GM19372 (cell line): ENCODE results near the gene PTPN2.

Experiments used
- ATAC-seq: cut with Tn5 transposase; IDR thresholded peaks from one replicate; pipeline ENCODE4 v1.9.1; 2021; ENCODE audit warnings: mild to moderate bottlenecking, low read depth, moderate library complexity; ENCODE audit not compliant: unreplicated experiment

The PTPN2 gene

DNA sequence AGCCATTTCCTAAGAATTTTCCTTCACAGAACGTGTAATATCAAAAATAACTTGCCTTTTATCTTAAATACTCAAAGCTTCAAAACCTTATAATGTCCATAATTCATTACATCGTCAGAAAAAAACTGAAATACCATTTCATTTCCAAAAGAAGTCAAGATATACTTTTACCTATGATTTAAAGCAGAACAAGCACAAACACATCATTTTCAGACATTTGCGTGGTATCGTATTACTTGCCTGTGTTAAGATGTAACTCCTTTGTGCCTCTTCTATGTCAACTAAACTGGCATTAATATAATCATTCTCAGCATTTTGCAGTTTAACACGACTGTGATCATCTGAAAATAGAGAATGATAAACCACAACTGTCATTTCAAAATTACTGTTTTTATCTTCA lies 47.5 kb downstream of the PTPN2 start:
- no peak for ATAC-seq

DNA sequence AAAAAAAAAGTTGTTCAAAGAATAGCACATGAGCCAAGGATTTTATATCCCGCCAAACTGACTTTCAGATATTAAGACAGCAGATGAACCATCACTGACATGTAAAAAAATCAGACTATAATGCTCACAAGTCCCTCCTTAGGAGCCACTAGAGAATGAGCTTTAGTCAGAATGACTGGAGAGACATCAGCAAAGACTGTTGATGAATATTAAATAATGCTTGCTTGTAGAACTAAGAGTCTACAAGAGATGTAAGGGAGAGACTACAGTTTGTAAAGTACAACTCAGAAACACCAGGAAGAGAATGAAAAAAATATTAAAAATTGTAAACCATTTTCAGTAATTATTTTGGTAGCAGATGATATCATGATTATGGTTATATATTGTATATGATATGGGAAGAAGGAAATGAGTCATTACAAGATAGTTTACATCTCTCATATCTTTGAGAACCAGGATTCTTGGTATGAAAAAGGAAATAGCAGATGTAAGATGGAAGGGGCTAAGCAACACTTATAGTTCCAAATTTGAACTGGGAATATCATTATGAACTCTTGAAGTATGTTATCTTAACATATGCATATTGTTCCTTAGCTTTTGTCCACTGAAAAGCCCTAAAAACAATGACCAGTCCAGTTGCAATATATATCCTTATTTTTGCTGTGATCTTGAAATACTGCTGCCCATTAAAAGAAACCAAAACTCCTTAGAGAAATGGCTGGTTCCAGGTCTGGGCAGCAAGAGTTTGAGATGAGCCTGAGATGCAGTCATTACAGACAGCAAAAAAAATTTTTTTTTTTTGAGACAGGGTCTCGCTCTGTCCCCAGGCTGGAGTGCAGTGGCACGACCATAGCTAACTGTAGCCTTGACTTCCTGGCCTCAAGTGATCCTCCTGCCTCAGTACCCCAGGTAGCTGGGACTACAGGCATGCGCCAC lies 55.7 kb downstream of the PTPN2 start:
- no peak for ATAC-seq

DNA sequence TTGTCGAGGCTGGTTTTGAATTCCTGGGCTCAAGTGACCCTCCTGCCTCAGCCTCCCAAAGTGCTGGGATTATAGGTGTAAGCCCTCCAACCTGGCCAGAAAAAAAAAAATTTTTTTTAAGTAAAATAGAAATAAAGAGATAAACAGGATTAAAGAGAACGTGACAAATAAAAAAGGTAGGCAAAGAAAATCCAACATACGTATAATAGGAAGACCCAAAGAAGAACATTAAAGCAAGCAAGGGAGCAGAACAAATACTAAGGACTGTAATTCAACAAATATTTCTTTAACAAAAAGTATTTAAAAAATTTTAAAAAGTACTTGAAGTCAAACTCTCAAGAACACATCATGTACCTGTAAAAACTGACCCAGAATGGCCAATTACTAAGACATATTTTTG lies 56.4 kb downstream of the PTPN2 start:
- no peak for ATAC-seq

DNA sequence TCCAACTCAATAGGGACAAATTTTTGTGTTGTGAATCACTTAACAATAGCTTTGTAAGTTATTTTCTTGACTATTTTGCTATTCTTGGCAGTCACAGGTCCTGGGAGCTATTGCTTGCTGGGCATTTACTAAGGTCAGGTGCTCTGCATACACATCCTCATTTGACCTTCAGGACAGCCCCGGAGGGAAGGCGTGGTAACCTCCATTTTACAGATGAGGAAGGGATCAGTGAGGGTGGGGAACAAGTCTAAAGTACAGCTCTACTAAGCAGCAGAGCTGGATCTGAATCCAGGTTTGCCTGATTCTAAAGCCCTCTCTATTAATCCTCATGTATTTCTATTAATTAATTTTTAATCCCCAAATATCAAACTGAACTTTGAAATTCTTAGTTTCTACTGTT lies 58.8 kb downstream of the PTPN2 start:
- no peak for ATAC-seq

DNA sequence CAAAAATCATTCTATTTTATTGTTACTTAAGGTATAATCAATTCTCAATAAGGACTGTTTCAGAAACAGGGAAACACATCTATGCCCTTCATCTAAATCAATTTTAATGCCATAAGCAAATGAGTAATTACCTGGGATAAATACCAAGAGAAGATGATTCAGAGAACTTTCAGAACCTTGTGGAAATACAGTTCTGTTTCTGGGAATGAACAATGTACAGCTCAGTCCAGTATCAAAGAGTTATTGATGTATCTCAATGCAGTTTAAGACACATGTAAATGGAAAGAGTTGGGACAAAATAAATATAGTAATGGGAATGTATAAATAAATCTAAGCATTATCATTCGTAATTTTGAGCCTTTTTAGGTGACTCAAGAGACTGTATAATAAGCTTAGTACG lies 60.1 kb downstream of the PTPN2 start:
- no peak for ATAC-seq

DNA sequence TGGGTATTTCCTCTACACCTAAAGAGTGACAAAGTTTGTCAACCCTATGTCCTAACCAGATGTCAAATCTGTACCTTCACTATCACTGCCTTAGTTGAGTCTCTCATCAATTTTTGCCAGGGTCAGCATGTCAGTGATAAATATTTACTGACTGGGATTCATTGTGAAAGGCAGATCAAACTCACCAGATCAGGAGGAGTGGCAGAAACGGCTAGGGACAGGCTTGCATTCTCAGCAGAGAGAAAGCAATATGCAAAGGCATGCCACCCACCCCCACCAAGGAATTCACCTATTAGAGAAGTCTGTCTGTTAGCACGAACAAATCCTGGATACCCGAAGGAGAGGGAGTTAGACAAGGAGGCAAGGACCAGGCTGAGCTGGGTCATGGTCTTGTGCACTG lies 62.6 kb downstream of the PTPN2 start:
- no peak for ATAC-seq

DNA sequence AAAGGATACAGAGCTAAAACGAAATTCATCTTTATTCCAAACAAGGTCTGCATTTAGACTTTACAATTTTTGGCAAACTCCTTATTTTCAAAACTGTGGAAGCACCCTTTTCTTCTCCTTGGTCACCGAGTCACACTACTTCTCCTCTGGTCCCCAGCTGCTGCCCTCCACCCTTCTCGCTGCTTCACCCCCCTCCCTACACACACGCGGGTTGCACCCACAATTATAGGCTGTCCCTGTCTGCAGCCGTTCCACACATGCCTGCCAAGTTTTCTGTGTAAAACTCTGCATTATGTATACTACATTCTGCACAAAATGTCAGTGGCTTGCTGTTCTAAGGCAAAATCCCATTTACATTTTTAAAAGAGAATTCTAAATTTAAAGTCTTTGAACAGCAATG lies 63.5 kb downstream of the PTPN2 start:
- ATAC-seq: no peak

DNA sequence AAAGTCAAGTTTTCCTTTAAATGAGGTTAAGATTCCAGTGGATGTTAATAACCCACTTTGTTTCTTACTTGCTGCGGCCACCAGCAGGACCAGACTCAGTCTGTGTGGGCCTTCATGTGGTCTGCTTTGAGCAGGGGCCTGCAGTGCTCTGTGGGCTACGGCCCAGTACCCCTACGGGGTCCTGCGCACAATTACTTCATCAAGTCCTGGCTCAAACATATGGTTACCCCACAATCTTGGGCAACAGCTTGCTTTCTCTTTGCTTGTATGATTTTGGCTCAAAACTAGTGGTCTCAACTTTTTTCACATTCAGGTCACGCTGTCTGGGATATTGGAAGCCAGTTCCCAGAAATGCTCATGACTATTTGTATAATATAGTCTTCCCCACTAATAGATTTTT lies 64.2 kb downstream of the PTPN2 start:
- ATAC-seq: no peak

DNA sequence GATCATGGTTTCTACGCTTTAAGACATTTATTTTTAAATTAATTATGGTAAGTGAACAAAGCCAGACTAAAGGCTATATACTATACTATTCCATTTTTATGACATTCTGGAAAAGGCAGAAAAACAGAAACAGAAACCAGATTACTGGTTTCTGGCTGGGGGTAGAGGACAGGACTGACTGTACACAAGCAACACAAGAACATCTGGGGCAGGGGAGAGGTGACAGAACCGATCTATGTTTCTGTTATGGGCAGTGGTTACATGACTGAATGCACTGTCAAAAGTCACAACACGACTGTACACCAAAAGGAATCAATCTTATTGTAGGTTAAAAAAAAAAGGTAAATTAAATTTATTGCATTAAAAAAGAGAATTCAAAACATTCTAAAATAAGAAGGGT lies 64.7 kb downstream of the PTPN2 start:
- peak; percentile 64 for ATAC-seq

DNA sequence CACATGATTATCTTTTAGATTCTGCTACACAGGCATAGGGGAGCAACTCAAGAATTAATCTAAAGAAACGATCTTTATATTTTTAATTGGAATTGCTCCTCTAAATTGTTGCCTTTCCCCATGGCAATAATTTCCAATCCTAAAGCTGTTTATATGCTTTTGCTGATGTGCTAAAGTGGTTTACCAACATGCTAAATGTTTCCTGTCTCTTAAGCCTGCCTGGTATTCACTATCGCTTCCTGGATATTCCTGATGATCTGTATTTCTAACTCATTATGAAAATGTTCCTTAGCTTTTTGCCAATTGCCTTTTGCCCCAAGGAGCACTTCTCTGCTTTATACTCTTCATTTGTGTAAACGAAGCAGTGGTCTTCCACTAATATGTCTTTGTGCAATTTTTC lies 65.8 kb downstream of the PTPN2 start:
- ATAC-seq: no peak

DNA sequence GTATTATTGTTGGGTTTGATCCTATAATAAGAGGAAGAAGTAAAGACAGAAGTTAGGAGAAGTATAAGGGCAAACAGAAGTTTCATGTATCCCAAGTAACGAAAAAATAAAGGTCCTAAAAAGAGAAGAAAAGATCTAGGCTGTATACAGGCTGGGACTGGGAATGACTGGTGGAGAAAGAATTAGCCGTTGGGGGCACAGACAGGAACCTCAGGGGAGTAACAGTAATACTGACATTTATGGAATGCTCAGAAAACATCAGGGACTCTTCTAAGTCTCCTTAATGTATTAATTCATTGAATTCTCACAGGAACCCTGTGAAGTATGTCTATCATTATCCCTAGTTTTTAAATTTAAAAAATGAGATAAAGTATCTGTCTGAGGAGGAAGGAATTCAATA lies 67.6 kb downstream of the PTPN2 start:
- ATAC-seq: no peak

DNA sequence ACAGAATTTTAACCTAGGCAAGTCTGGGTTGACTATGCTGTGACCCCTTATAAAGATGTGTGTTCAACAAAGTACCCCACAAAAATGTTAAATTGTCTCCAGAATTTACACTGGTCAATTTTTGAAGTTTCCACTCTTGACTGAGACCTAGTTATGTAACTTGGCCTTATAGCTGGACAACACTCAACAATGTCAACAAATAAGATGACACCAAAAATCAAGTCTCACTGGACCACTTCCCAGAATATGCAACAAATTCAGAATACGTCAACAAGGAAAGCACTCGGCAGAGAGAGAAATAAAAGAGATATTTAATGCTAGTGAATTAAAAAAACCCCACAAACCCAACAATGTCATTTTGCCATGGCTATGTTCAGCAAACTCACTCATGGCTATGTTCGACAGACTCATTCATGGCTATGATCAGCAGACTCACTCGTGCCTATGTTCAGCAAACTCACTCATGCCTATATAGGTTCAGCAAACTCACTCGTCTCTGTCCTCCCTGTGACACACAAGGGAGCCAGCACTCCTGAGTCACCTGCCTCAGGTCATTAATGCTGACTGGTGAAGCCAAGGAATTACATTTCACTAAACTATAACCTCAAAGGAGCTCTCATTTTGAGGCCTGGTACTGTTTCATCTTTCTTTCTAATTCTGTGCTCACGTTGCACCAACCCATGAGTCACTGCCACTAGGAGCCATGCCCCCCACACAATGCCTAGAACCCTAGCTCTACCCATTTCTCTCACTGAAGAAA lies 72.7 kb downstream of the PTPN2 start:
- ATAC-seq: no peak

DNA sequence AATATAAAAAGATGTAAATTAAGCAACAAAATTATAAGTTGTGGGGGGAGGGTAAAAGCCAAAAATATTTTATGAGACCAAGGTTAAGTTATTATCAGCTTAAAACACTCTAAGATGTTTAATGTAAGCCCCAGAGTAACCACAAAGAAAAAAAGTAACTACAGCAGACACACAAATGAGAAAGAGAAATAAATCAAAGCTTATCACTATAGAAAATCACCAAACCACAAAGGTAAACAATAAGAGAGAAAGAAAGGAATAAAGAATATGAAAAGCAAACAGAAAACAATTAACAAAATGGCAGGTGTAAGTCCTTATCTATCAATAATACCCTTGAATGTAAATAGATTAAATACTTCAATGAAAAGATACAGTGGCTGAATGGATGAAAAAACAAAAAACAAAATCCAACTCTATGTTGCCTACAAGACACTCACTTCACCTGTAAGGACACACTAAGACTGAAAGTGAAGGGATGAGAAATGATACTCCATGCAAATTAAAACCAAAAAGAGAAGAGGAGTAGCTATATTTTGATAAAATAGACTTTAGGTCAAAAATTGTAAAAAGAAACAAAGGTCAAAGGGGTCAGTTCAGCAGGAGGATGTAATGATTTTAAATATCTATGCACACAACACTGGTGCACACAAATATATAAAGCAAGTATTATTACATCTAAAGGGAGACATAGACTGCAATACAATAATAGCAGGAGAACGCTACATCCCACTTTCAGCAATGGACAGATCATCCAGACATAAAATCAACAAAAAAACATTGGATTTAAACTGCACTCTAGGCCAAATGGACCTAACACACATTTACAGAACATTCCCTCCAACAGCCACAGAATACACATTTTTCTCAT lies 80.7 kb downstream of the PTPN2 start:
- ATAC-seq: no peak

DNA sequence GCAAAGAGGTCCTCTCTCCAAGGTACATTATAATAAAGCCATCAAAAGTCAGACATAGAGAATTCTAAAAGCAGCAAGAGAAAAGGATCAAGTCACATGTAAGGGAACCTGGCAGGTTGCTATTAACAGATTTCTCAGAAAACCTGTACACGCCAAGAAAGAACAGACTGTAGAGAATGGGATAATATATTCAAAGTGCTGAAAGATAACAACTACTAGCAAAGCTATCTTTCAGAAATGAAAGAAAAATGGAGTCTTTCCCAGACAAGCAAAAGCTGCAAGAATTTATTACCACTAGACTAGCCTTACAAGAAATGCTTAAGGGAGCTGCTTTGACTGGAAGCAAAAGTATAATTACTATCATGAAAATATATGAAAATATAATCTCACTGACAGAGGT lies 81.5 kb downstream of the PTPN2 start:
- ATAC-seq: no peak

DNA sequence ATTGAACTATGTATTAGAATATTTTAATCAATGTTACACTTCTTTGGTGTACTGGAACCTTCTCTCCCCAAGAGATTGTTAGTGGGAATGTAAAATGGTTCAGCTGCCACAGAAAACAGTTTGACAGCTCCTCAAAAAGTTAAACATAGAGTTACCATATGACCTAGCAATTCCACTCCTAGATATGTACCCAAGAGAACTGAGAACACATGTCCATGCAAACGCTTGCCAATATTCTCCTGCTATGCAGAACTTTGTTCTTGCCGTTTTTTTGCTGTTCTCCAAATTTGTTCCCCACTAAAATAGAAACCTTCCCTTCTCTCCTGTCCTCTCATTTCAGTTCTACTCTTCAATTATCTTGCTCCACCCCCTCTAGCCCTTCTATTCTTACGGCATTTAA lies 87.6 kb downstream of the PTPN2 start:
- no peak for ATAC-seq

DNA sequence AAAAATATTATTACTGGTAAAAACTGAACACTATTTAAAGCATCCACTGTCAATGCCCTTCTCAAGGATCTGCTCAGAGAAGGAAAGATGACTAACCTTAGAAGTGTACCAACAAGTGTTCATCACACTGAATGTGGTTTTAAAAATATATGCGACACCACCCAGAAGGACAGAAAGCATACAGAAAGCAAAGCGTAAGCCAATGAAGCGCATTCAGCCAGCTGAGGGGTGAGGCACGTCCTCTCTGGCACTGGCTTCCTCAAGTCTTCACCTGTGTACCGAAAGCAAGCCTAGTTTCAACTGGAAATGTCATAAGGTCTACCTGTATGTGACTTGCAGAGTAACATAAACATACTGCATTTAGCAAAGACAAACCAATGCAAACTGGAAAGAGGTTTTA lies 92.4 kb downstream of the PTPN2 start:
- ATAC-seq: no peak

DNA sequence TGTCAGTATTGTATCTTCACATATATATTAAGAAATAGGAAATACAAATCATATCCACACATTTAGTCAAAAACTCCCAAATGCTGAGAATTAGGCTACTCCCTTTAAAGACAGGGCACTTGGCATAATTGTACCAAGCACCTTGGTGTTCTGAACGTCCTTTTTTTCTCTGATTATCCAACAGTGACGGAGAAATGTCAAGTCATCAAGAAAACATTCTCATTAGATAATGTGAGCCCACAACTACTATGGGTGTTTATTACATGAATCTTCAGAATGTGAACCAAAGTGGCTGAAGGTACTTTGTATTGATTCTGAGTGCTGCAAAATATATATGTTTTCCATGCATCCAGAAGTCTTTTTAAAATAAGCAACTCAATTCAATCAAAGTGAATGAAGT lies 97.4 kb downstream of the PTPN2 start:
- ATAC-seq: no peak

DNA sequence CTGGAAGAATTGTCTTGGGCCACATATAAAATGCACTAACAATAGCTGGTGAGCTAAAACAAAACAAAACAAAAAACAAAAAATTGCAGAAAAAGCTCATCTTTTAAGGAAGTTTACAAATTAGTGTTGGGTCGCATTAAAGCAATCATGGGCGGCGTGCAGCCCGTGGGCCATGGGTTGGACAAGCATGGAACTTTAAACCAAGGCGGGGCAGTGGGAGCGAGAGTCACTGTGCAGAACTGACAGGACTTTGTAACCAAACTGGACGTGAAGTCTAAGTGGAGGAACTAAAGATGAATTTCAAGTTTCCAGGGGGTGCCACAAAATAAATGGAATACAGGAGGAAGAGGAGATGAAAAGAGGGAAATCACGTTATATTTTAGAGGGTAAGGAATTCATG lies 100.5 kb downstream of the PTPN2 start:
- no peak for ATAC-seq

DNA sequence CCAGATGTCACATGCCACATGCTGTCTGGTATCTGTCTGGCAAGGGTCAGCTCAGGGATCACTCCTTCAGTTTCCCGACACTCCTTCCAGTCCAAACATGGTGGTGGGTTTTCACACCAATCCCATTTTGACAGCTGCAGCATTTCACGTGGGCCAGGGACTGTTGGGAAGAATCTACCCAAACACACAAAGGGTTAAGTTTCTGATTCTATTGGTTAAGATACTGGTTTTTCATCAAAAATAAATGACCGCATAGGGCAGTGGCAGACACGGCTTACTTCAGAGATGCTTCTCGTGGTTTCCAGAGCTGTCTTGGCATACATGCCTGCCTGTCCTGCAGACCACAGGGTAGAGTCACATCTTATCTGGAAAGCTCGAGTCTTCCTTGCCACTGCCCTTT lies 101.5 kb downstream of the PTPN2 start:
- no peak for ATAC-seq

DNA sequence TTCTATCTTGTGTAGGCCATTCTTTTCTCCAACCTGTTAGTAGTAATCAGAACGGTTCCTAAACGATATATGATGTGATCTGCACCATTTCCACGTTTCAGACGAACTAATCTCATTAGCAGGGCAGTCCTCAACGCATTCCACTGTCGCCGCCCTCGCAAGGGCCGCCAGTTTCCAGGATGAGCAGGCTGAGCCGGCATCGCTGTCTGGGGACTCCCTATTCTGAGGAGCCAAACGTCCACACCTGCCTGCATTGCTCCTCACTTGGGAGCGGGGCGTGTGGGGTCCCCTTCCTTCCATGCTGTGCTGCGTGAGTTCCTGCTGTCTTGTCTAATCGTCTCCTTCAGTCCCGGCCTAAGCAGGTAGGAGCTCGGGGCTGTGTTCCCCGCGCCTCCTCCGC lies 104.6 kb downstream of the PTPN2 start:
- ATAC-seq: no peak

DNA sequence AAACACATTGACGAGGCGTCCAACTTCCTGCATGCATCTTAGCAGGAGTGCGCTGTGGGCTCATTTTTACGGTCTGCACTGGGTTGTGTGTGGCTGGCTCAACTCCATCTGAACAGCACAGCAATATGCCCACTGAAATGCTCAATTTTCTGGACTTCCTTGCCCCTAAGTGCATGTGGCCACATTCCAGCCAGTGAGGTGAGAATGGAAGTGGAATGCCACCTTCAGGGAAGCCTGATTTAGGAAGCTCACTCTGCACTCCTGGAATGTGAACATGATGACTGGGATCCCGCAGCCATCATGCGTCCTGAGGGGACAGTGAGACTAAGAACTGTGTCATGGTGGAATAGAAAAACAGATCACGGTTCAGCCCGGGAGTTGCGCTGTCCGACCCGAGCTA lies 105.0 kb downstream of the PTPN2 start:
- no peak for ATAC-seq
